Liver (tissue), 9 donors: ENCODE results near the gene INO80. TPM values are rescaled to one million over a fixed set of nuclear protein-coding genes. Genes with fewer than 3 reads are reported as not detected.
A peak's percentile ranks its signal among the peaks of the same experiment; 100 is the strongest.

ENCODE experiments used
- DNase-seq: peaks from one replicate; pipeline ENCODE4 v3.0.0-alpha.2; 2017; ENCODE audit warnings: low spot score
- H3K27ac ChIP-seq, 2 donors: one replicate each; pipeline ENCODE4 v1.7.0; 2013; ENCODE audit warnings: inconsistent platforms in 2 of 2, low read length in 2 of 2, control low read depth in 1 of 2, low read depth in 1 of 2, mild to moderate bottlenecking in 1 of 2
- H3K27me3 ChIP-seq, 4 donors: one replicate each; pipeline versions ENCODE4 v1.6.1 to v1.7.0; 2013; ENCODE audit warnings: low read length in 3 of 4, inconsistent platforms in 1 of 4, mild to moderate bottlenecking in 1 of 4, moderate library complexity in 1 of 4; ENCODE audit not compliant: control insufficient read depth in 4 of 4, insufficient read depth in 4 of 4
- H3K36me3 ChIP-seq, 4 donors: one replicate each; pipeline versions ENCODE4 v1.6.1 to v1.7.0; 2013; ENCODE audit warnings: low read length in 3 of 4, mild to moderate bottlenecking in 3 of 4, low read depth in 1 of 4, moderate library complexity in 1 of 4; ENCODE audit not compliant: control insufficient read depth in 4 of 4, insufficient read depth in 3 of 4
- H3K4me1 ChIP-seq, 4 donors: one replicate each; pipeline versions ENCODE4 v1.6.1 to v1.7.0; 2013; ENCODE audit warnings: low read length in 3 of 4, mild to moderate bottlenecking in 3 of 4, moderate library complexity in 1 of 4; ENCODE audit not compliant: control insufficient read depth in 4 of 4, insufficient read depth in 4 of 4
- H3K4me3 ChIP-seq, 3 donors: one replicate each; pipeline versions ENCODE4 v1.6.1 to v1.7.0; 2013; ENCODE audit warnings: low read length in 3 of 3, control low read depth in 1 of 3, low read depth in 1 of 3, mild to moderate bottlenecking in 1 of 3
- H3K9ac ChIP-seq, 2 donors: one replicate each; pipeline ENCODE4 v1.7.0; 2013; ENCODE audit warnings: low read length in 2 of 2, mild to moderate bottlenecking in 2 of 2, moderate library complexity in 2 of 2, control low read depth in 1 of 2, low read depth in 1 of 2
- H3K9me3 ChIP-seq, 4 donors: one replicate each; pipeline versions ENCODE4 v1.6.1 to v1.7.0; 2013; ENCODE audit warnings: low read length in 3 of 4; ENCODE audit not compliant: control insufficient read depth in 4 of 4
- EGR1 ChIP-seq, 2 donors: IDR thresholded peaks; 2 replicates each; pipeline ENCODE4 v1.6.1; 2016 to 2018; ENCODE audit warnings: antibody characterized with exemption in 2 of 2, low read depth in 2 of 2
- FOXA1 ChIP-seq: IDR thresholded peaks from 2 replicates; pipeline ENCODE4 v1.6.1; 2016; ENCODE audit warnings: antibody characterized with exemption
- GABPA ChIP-seq, 2 donors: IDR thresholded peaks in 1 of 2; conservative IDR thresholded peaks in 1 of 2; 2 replicates each; pipeline ENCODE4 v1.6.1; 2016; ENCODE audit warnings: antibody characterized with exemption in 2 of 2, mild to moderate bottlenecking in 1 of 2, moderate library complexity in 1 of 2
- HNF4A ChIP-seq, 2 donors: conservative IDR thresholded peaks; 2 replicates each; pipeline ENCODE4 v1.6.1; 2016; ENCODE audit warnings: antibody characterized with exemption in 2 of 2, mild to moderate bottlenecking in 2 of 2
- JUND ChIP-seq, 2 donors: IDR thresholded peaks; 2 replicates each; pipeline ENCODE4 v1.6.1; 2016; ENCODE audit warnings: antibody characterized with exemption in 2 of 2
- NR2F2 ChIP-seq: IDR thresholded peaks from 2 replicates; pipeline ENCODE4 v1.6.1; 2016; ENCODE audit warnings: antibody characterized with exemption
- RAD21 ChIP-seq, 2 donors: IDR thresholded peaks; 2 replicates each; pipeline ENCODE4 v1.6.1; 2016; ENCODE audit warnings: antibody characterized with exemption in 2 of 2, mild to moderate bottlenecking in 2 of 2
- RXRA ChIP-seq, 2 donors: IDR thresholded peaks; 2 replicates each; pipeline ENCODE4 v1.6.1; 2017 to 2018; ENCODE audit warnings: antibody characterized with exemption in 2 of 2, mild to moderate bottlenecking in 1 of 2
- SP1 ChIP-seq: IDR thresholded peaks from 2 replicates; pipeline ENCODE4 v1.6.1; 2018; ENCODE audit warnings: antibody characterized with exemption, mild to moderate bottlenecking
- TAF1 ChIP-seq: conservative IDR thresholded peaks from 2 replicates; pipeline ENCODE4 v1.6.1; 2016; ENCODE audit warnings: antibody characterized with exemption, mild to moderate bottlenecking
- WGBS: extraction: QIAGEN DNeasy Blood & Tissue Kit; methylation state at CpG from one replicate; pipeline ENCODE4 v1.1.7; 2013; 5-methylcytosine and 5-hydroxymethylcytosine counted together
- polyA plus RNA-seq, 2 donors: library from polyadenylated mRNA; stranded (reverse) in 1 of 2; unstranded in 1 of 2; fragments of 200-250 nt in 1 of 2; fragments of >200 nt in 1 of 2; fragmentation: Nextera tagmentation in 1 of 2; extraction: Ambion mirVana in 1 of 2; gene quantifications; one replicate each; pipeline versions ENCODE4 v1.2.1 to v1.2.3, GENCODE V29; 2013 to 2015
- total RNA-seq, 2 donors: library from RNA; depleted of rRNA; stranded (reverse); fragments of >200 nt; gene quantifications; one replicate each; pipeline ENCODE4 v1.2.3, GENCODE V29; 2014
- TF ChIP-seq, protein P1 (sequence below): fragments of 150-350 bp; IDR thresholded peaks from 2 replicates; pipeline ENCODE4 v1.5.1; 2017; ENCODE audit warnings: improper control_type of control experiment, low read depth, low read length; ENCODE audit not compliant: missing input control
- TF ChIP-seq, protein P2 (sequence below): IDR thresholded peaks from 2 replicates; pipeline ENCODE4 v1.6.1; 2016; ENCODE audit warnings: antibody characterized with exemption
- TF ChIP-seq, protein P3 (sequence below): IDR thresholded peaks from 2 replicates; pipeline ENCODE4 v1.6.1; 2016; ENCODE audit warnings: antibody characterized with exemption, mild to moderate bottlenecking
- donor health status: healthy.
- donor health status: healthy.
- donor health status: healthy.
- donor health status: healthy.
- donor health status: healthy.

The INO80 gene
- total and polyA plus RNA-seq, 4 donors: 3.2 to 19.7 (median 9.4) TPM

DNA sequence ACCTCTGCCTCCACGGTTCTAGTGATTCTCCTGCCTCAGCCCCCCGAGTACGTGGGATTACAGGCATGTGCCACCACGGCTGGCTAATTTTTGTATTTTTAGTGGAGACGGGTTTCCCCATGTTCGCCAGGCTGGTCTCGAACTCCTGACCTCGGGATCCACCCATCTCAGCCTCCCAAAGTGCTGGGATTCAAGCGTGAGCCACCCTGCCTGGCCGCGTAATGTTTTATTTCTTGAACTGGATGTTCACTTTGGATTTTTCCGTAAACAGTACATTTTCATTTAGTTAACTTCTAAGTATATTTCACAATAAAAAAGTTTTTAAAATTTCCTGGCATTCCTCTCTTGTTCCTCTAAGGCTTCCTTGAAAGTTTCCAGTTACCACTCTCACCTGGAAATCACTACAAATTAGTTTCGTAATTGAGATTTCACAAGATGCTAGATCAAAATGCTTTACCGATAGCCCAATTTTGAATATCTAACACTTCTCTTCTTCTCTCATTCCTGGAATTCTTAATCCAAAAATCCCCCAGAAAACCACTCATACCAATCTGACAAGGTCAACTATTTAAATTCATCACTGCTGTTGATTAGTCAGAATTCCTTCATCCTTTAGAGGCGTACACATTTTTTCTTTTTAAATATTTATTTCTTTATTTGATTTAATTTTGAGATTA lies 44.7 kb upstream of the INO80 start:
- H3K4me3 ChIP-seq: no peak overlapping the region
- no peak overlapping the region for H3K27ac ChIP-seq
- no peak for TF ChIP-seq RXRA (IDR thresholded peaks at IDR 0.05)
- no peak for TF ChIP-seq RAD21 (IDR thresholded peaks at IDR 0.05)
- TF ChIP-seq, protein P1, sequence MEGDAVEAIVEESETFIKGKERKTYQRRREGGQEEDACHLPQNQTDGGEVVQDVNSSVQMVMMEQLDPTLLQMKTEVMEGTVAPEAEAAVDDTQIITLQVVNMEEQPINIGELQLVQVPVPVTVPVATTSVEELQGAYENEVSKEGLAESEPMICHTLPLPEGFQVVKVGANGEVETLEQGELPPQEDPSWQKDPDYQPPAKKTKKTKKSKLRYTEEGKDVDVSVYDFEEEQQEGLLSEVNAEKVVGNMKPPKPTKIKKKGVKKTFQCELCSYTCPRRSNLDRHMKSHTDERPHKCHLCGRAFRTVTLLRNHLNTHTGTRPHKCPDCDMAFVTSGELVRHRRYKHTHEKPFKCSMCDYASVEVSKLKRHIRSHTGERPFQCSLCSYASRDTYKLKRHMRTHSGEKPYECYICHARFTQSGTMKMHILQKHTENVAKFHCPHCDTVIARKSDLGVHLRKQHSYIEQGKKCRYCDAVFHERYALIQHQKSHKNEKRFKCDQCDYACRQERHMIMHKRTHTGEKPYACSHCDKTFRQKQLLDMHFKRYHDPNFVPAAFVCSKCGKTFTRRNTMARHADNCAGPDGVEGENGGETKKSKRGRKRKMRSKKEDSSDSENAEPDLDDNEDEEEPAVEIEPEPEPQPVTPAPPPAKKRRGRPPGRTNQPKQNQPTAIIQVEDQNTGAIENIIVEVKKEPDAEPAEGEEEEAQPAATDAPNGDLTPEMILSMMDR: no peak
- no peak for TF ChIP-seq JUND (IDR thresholded peaks at IDR 0.05)
- no peak for TF ChIP-seq EGR1 (IDR thresholded peaks at IDR 0.05; ENCODE audit: low read depth in 2 of 2)
- TF ChIP-seq GABPA (IDR thresholded peaks at IDR 0.05 in 1 of 2, conservative IDR thresholded peaks at IDR 0.05 in 1 of 2): no peak
- TF ChIP-seq, protein P2, sequence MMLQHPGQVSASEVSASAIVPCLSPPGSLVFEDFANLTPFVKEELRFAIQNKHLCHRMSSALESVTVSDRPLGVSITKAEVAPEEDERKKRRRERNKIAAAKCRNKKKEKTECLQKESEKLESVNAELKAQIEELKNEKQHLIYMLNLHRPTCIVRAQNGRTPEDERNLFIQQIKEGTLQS: no peak
- TF ChIP-seq SP1: no peak
- TF ChIP-seq HNF4A (conservative IDR thresholded peaks at IDR 0.05): no peak
- no peak for TF ChIP-seq FOXA1
- TF ChIP-seq, protein P3, sequence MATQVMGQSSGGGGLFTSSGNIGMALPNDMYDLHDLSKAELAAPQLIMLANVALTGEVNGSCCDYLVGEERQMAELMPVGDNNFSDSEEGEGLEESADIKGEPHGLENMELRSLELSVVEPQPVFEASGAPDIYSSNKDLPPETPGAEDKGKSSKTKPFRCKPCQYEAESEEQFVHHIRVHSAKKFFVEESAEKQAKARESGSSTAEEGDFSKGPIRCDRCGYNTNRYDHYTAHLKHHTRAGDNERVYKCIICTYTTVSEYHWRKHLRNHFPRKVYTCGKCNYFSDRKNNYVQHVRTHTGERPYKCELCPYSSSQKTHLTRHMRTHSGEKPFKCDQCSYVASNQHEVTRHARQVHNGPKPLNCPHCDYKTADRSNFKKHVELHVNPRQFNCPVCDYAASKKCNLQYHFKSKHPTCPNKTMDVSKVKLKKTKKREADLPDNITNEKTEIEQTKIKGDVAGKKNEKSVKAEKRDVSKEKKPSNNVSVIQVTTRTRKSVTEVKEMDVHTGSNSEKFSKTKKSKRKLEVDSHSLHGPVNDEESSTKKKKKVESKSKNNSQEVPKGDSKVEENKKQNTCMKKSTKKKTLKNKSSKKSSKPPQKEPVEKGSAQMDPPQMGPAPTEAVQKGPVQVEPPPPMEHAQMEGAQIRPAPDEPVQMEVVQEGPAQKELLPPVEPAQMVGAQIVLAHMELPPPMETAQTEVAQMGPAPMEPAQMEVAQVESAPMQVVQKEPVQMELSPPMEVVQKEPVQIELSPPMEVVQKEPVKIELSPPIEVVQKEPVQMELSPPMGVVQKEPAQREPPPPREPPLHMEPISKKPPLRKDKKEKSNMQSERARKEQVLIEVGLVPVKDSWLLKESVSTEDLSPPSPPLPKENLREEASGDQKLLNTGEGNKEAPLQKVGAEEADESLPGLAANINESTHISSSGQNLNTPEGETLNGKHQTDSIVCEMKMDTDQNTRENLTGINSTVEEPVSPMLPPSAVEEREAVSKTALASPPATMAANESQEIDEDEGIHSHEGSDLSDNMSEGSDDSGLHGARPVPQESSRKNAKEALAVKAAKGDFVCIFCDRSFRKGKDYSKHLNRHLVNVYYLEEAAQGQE: no peak
- 89% methylated on average over 15 of the region's 15 CpGs for WGBS
- H3K4me1 ChIP-seq: no peaks in the 10 kb centered on the region
- no peak for DNase-seq
- no peak overlapping the region for H3K9ac ChIP-seq
- H3K9me3 ChIP-seq: no peaks in the 10 kb centered on the region
- no peaks in the 10 kb centered on the region for H3K36me3 ChIP-seq
- no peaks in the 10 kb centered on the region for H3K27me3 ChIP-seq

DNA sequence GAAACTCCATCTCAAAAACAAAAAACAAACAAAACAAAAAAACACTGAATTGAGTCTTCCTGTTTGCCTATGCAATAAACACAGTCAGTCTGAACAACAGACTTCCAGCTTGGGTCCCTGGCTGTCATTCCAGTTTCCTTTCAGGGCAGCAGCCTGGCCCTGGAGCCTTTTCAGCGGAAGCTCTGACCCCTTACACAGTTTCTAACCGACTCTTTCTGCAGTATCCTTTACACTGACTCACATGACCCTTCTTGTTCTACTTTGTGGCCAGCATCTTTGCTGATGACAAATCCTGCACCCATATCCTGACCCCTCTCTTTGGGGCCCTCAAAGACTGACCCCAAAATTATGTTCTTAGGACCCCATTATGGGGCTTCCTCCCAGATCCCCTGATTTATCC lies 38.3 kb upstream of the INO80 start:
- no peak overlapping the region for H3K4me3 ChIP-seq
- no peak overlapping the region for H3K9ac ChIP-seq
- no peak overlapping the region for H3K27ac ChIP-seq
- H3K36me3 ChIP-seq: no peaks in the 10 kb centered on the region
- no peaks in the 10 kb centered on the region for H3K27me3 ChIP-seq
- peak; percentile 38 for TF ChIP-seq NR2F2
- no peak for TF ChIP-seq TAF1
- WGBS: 60% methylated on average over 2 of the region's 2 CpGs
- no peak for DNase-seq
- H3K9me3 ChIP-seq: peaks cover 0 to 2% (median 0%) of the 10 kb centered on the region in 4 donors
- H3K4me1 ChIP-seq: peaks cover 3 to 14% (median 11%) of the 10 kb centered on the region in 4 donors
